GM13976 (cell line): ENCODE results near the gene SIGLEC14.

ENCODE experiments used
- DNase-seq: peaks from one replicate; pipeline ENCODE4 v3.0.0; 2012; ENCODE audit warnings: low spot score
- in situ Hi-C: fragments of 300-500 bp; cut with MboI; formaldehyde crosslinking; loops from one replicate; pipeline ENCODE4 v1.12.0; 2022; ENCODE audit warnings: low sequenced_read_pairs, mixed read lengths, inconsistent platforms; ENCODE audit not compliant: unreplicated experiment
- TF ChIP-seq, protein P1 (sequence below): IDR thresholded peaks from 2 replicates; pipeline ENCODE4 v1.5.1; 2012; ENCODE audit warnings: borderline replicate concordance, mild to moderate bottlenecking; ENCODE audit not compliant: insufficient read depth; ENCODE audit errors: extremely low read depth, missing control alignments, control extremely low read depth

Gene SIGLEC14

DNA sequence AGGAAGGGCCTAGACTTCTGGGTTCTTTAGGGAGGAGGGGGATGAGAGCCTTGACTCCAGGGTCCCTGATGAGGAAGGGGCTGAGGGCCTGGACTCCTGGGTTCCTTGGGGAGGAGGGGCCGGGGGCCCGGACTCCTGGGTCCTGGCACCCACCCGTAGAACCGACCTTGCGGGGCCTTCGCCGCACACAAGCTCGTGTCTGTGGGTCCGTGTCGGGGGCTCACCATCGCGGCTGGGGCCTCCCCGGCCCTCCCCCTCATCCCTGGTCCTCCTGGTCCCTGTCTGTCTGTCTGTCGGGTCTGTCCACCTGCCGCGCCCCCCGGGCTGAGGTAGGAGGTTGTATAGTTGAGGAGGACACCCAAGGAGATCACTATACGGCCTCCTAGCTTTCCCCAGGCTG lies 45.8 kb upstream of the SIGLEC14 start:
- TF ChIP-seq, protein P1, sequence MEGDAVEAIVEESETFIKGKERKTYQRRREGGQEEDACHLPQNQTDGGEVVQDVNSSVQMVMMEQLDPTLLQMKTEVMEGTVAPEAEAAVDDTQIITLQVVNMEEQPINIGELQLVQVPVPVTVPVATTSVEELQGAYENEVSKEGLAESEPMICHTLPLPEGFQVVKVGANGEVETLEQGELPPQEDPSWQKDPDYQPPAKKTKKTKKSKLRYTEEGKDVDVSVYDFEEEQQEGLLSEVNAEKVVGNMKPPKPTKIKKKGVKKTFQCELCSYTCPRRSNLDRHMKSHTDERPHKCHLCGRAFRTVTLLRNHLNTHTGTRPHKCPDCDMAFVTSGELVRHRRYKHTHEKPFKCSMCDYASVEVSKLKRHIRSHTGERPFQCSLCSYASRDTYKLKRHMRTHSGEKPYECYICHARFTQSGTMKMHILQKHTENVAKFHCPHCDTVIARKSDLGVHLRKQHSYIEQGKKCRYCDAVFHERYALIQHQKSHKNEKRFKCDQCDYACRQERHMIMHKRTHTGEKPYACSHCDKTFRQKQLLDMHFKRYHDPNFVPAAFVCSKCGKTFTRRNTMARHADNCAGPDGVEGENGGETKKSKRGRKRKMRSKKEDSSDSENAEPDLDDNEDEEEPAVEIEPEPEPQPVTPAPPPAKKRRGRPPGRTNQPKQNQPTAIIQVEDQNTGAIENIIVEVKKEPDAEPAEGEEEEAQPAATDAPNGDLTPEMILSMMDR = no peak
- DNase-seq = no peak
- in situ Hi-C loops = no loop called here

DNA sequence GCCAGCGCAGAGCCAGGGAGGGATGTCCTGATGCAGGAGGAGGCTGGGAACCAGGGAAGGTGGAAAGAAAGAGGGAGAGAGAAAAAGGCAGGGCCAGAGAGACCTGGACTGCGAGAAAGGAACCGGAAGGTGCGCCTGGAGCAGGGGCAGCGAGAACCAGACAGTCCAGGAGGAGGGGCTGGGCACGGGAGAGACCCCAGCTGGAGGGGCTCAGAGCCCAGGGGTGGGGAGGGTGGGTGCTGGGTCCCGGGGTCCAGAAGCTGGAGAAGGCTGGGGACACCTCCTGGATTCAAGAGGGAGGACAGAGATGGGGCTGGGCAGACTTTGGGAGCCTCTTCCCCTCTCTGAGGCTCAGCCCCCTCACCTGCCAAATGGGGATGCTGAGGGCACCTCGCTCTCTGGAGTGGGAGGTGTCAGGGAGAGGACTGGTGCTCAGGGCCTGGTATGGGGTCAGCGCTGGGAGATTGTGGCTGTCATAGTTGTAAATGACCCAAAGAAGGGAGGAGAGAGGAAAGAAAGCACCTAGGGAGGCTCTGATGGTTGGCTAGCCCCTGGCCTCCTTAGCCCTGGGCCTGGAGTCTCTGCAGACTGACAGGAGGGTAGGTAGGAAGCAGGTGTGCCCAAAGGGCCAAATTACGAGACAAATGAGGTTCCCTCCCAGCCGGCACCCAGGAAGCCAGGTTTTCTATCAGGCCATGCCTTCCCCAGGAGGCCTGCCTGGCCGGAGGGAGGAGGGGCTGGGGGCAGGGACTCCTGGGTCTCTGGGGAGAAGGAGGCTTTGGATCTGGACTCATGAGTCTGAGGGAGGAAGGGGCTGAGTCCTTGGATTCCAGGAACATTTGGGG lies 45.2 kb upstream of the SIGLEC14 start:
- TF ChIP-seq, protein P1 = no peak
- DNase-seq = no peak
- in situ Hi-C loops = no loop called here

DNA sequence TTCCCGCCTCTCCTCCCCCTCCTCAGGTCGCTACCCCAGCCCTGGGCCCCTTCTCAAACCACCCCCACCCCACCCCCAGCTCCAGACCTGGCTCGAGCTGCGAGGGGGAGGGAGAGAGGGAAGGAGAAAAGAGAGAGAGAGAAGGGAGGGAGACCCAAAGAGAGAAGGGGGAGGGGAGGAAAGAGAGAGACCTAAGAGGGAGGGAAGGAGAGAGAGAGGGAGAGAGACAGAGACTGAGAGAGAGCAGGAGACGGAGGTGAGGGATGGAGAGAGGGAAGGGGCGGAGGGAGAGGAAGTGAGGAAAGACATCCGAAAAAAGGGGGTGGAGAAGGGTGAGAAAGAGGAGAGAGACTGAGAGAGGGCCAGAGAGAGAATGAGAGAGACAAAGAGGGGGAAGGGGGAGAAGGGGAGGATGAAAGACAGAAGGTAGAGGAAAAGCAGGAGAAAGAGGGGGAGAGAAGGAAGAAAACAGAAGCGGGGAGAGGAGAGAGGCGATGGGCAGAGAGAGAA lies 44.5 kb upstream of the SIGLEC14 start:
- DNase-seq = no peak
- in situ Hi-C loops = no loop called here
- TF ChIP-seq, protein P1 = no peak

GRCh38 chr19:51690454-51691073 lies 43.9 kb upstream of the SIGLEC14 start:
- DNase-seq = peak; percentile 88
- TF ChIP-seq, protein P1 = no peak
- in situ Hi-C loops = no loop called here

GRCh38 chr19:51689751-51690453 lies 43.3 kb upstream of the SIGLEC14 start:
- no peak for DNase-seq

More at GRCh38 chr19:51689751-51690453, 43.3 kb upstream of the SIGLEC14 start:
- in situ Hi-C loops = no loop called here
- TF ChIP-seq, protein P1 = no peak
